H9 (cell line): ENCODE data around the gene KCNQ2. TPM values are rescaled to one million over a fixed set of nuclear protein-coding genes. Genes with fewer than 3 reads are reported as not detected.

ENCODE experiments used
- DNase-seq: peaks from one replicate; pipeline ENCODE4 v3.0.0-alpha.2; 2017
- H2AFZ ChIP-seq: one replicate; pipeline ENCODE4 v1.6.1; 2013; ENCODE audit warnings: mild to moderate bottlenecking, low read length, control low read depth, moderate library complexity
- H2AK5ac ChIP-seq: 2 replicates; pipeline ENCODE4 v1.6.1; 2013; ENCODE audit warnings: low read length, control low read depth, mixed read lengths; ENCODE audit not compliant: insufficient read length
- H2BK120ac ChIP-seq: one replicate; pipeline ENCODE4 v1.6.1; 2013; ENCODE audit warnings: low read depth, mild to moderate bottlenecking, low read length, control low read depth, inconsistent platforms; ENCODE audit not compliant: poor library complexity, severe bottlenecking
- H2BK12ac ChIP-seq: 2 replicates; pipeline ENCODE4 v1.6.1; 2013; ENCODE audit warnings: low read length, control low read depth, mixed read lengths, low read depth; ENCODE audit not compliant: insufficient read length
- H2BK15ac ChIP-seq: 2 replicates; pipeline ENCODE4 v1.6.1; 2013; ENCODE audit warnings: low read depth, low read length, control low read depth
- H2BK20ac ChIP-seq: one replicate; pipeline ENCODE4 v1.6.1; 2013; ENCODE audit warnings: low read depth, mild to moderate bottlenecking, low read length, control low read depth, inconsistent platforms; ENCODE audit not compliant: poor library complexity, severe bottlenecking
- H2BK5ac ChIP-seq: 2 replicates; pipeline ENCODE4 v1.6.1; 2013; ENCODE audit warnings: low read length, control low read depth, mixed read lengths; ENCODE audit not compliant: insufficient read length
- H3K14ac ChIP-seq: 2 replicates; pipeline ENCODE4 v1.6.1; 2013; ENCODE audit warnings: low read length, control low read depth; ENCODE audit not compliant: insufficient read depth
- H3K18ac ChIP-seq: 2 replicates; pipeline ENCODE4 v1.6.1; 2013; ENCODE audit warnings: low read depth, mild to moderate bottlenecking, mixed read lengths, low read length, control low read depth; ENCODE audit not compliant: insufficient read length
- H3K23ac ChIP-seq: 2 replicates; pipeline ENCODE4 v1.6.1; 2013; ENCODE audit warnings: low read length, control low read depth, mixed read lengths, low read depth; ENCODE audit not compliant: insufficient read length
- H3K23me2 ChIP-seq: 2 replicates; pipeline ENCODE4 v1.6.1; 2013; ENCODE audit warnings: low read depth, mild to moderate bottlenecking, mixed read lengths, low read length, control low read depth; ENCODE audit not compliant: insufficient read length, poor library complexity, severe bottlenecking
- H3K27ac ChIP-seq: 2 replicates; pipeline ENCODE4 v1.5.1; 2013; ENCODE audit warnings: low read length, control low read depth, mixed read lengths, low read depth; ENCODE audit not compliant: insufficient read length
- H3K27me3 ChIP-seq: 2 replicates; pipeline ENCODE4 v1.6.1; 2013; ENCODE audit warnings: low read length, control low read depth, inconsistent platforms; ENCODE audit not compliant: insufficient read depth
- H3K4ac ChIP-seq: 2 replicates; pipeline ENCODE4 v1.6.1; 2013; ENCODE audit warnings: low read depth, mild to moderate bottlenecking, control low read depth, inconsistent platforms, low read length, moderate library complexity
- H3K4me1 ChIP-seq: 2 replicates; pipeline ENCODE4 v1.6.1; 2013; ENCODE audit warnings: low read length, control low read depth, inconsistent platforms; ENCODE audit not compliant: insufficient read depth
- H3K4me2 ChIP-seq: 2 replicates; pipeline ENCODE4 v1.6.1; 2013; ENCODE audit warnings: low read length, control low read depth, mixed read lengths; ENCODE audit not compliant: insufficient read length, insufficient read depth
- H3K56ac ChIP-seq: 2 replicates; pipeline ENCODE4 v1.6.1; 2013; ENCODE audit warnings: low read depth, mild to moderate bottlenecking, mixed read lengths, low read length, control low read depth; ENCODE audit not compliant: insufficient read length
- H3K79me1 ChIP-seq: 2 replicates; pipeline ENCODE4 v1.6.1; 2013; ENCODE audit warnings: low read depth, mild to moderate bottlenecking, moderate library complexity, low read length, control low read depth, inconsistent platforms; ENCODE audit not compliant: insufficient read depth, poor library complexity, severe bottlenecking
- H3K79me2 ChIP-seq: 2 replicates; pipeline ENCODE4 v1.6.1; 2013; ENCODE audit warnings: low read length, control low read depth, inconsistent platforms; ENCODE audit not compliant: insufficient read depth
- H3K9ac ChIP-seq: 2 replicates; pipeline ENCODE4 v1.6.1; 2013; ENCODE audit warnings: low read length, control low read depth, mixed read lengths; ENCODE audit not compliant: insufficient read length; ENCODE audit errors: extremely low read depth
- H3K9me3 ChIP-seq: one replicate; pipeline ENCODE4 v1.6.1; 2013; ENCODE audit warnings: low read depth, low read length, inconsistent platforms; ENCODE audit not compliant: control insufficient read depth
- H3T11ph ChIP-seq: one replicate; pipeline ENCODE4 v1.6.1; 2013; ENCODE audit warnings: mild to moderate bottlenecking, low read length, control low read depth, inconsistent platforms
- H4K20me1 ChIP-seq: one replicate; pipeline ENCODE4 v1.6.1; 2013; ENCODE audit not compliant: control insufficient read depth, insufficient read length, insufficient read depth
- H4K5ac ChIP-seq: 2 replicates; pipeline ENCODE4 v1.6.1; 2013; ENCODE audit warnings: low read depth, mild to moderate bottlenecking, mixed read lengths, low read length, control low read depth; ENCODE audit not compliant: insufficient read length
- H4K8ac ChIP-seq: replicated peaks from 2 replicates; pipeline ENCODE4 v1.6.1; 2013; ENCODE audit warnings: low read length, control low read depth, mixed read lengths, low read depth; ENCODE audit not compliant: insufficient read length
- H4K91ac ChIP-seq: 2 replicates; pipeline ENCODE4 v1.6.1; 2013; ENCODE audit warnings: low read depth, mild to moderate bottlenecking, moderate library complexity, mixed read lengths, low read length, control low read depth; ENCODE audit not compliant: insufficient read length
- H3K27ac Mint-ChIP-seq, 3 experiments: 2 replicates in 2 of 3; 3 replicates in 1 of 3; pipeline ENCODE4 v1.8.0; 2020 to 2021; ENCODE audit warnings: mixed read lengths in 3 of 3, mild to moderate bottlenecking in 1 of 3, moderate library complexity in 1 of 3
- H3K27me3 Mint-ChIP-seq: 2 replicates; pipeline ENCODE4 v1.8.0; 2021; ENCODE audit warnings: low read depth, mild to moderate bottlenecking, moderate library complexity, mixed read lengths
- H3K36me3 Mint-ChIP-seq, 3 experiments: 2 replicates in 2 of 3; 3 replicates in 1 of 3; pipeline ENCODE4 v1.8.0; 2020 to 2021; ENCODE audit warnings: low read depth in 3 of 3, mixed read lengths in 3 of 3; ENCODE audit not compliant: insufficient read depth in 1 of 3
- H3K4me1 Mint-ChIP-seq, 2 experiments: 2 replicates each; pipeline ENCODE4 v1.8.0; 2020; ENCODE audit warnings: mixed read lengths in 2 of 2
- H3K4me3 Mint-ChIP-seq, 2 experiments: 2 replicates in 1 of 2; 3 replicates in 1 of 2; pipeline ENCODE4 v1.8.0; 2020 to 2021; ENCODE audit warnings: mild to moderate bottlenecking in 2 of 2, mixed read lengths in 2 of 2, moderate library complexity in 1 of 2
- H3K9me3 Mint-ChIP-seq, 2 experiments: 2 replicates in 1 of 2; 3 replicates in 1 of 2; pipeline ENCODE4 v1.8.0; 2020; ENCODE audit warnings: mild to moderate bottlenecking in 2 of 2, mixed read lengths in 2 of 2, moderate library complexity in 1 of 2
- CTCF ChIP-seq: fragments of 200-600 bp; sonication (generic); conservative IDR thresholded peaks from 3 replicates; pipeline ENCODE4 v1.8.0; 2021; ENCODE audit warnings: antibody characterized with exemption, mild to moderate bottlenecking
- WGBS: extraction: QIAGEN DNeasy Blood & Tissue Kit; methylation state at CpG from one replicate; pipeline ENCODE4 v1.1.7; 2013; ENCODE audit warnings: missing lambda C conversion rate, low lambda C conversion rate, mixed read lengths; ENCODE audit not compliant: insufficient read length; ENCODE audit errors: extremely low coverage; 5-methylcytosine and 5-hydroxymethylcytosine counted together
- total RNA-seq: library from RNA; stranded (reverse); gene quantifications from 2 replicates; pipeline ENCODE4 v1.2.1, GENCODE V29; 2021

The KCNQ2 gene
- total RNA-seq, 1 experiment from 2014 or later, result 69.2 TPM

GRCh38 chr20:63407928-63408683, 64.3 kb downstream of the KCNQ2 start:
- Histone ChIP-seq H2BK12ac (no peak overlapping the region), H4K5ac (no peak overlapping the region), H3K4me1 (no peaks in the 10 kb centered on the region), H3K27ac (no peak overlapping the region), H3K23me2 (no peaks in the 10 kb centered on the region), H4K20me1 (no peaks in the 10 kb centered on the region), H3K27me3 (no peaks in the 10 kb centered on the region), H2AFZ (no peak overlapping the region), H3K4me2 (no peak overlapping the region), H3T11ph (no peak overlapping the region), H2BK5ac (no peak overlapping the region), H3K9me3 (no peaks in the 10 kb centered on the region), H3K18ac (no peak overlapping the region), H4K91ac (no peak overlapping the region), H3K14ac (no peak overlapping the region), H3K23ac (no peak overlapping the region), H2BK120ac (no peak overlapping the region), H2AK5ac (no peak overlapping the region), H3K56ac (no peak overlapping the region), H3K79me1 (no peaks in the 10 kb centered on the region), H3K79me2 (no peaks in the 10 kb centered on the region), H3K9ac (no peak overlapping the region), H2BK15ac (no peak overlapping the region), H2BK20ac (no peak overlapping the region), H3K4ac (no peak overlapping the region), H4K8ac (no peak overlapping the region)
- WGBS, result no CpG with 5 or more reads among the region's 27 CpGs
- Mint-ChIP-seq H3K36me3 (peaks cover 0 to 4% (median 2%) of the 10 kb centered on the region in 3 experiments; a peak in 2 of 7 replicates), H3K4me1 (peaks cover 6 to 32% of the 10 kb centered on the region in 2 experiments), H3K9me3 (no peaks in the 10 kb centered on the region), H3K4me3 (no peak overlapping the region), H3K27me3 (no peaks in the 10 kb centered on the region), H3K27ac (no peak overlapping the region)
- DNase-seq, result no peak
- TF ChIP-seq CTCF, result no peak
